ENCODE results near the gene COL28A1. TPM values are rescaled to one million over a fixed set of nuclear protein-coding genes. Genes with fewer than 3 reads are reported as not detected.

The COL28A1 gene
- total and polyA plus RNA-seq, 12 donors, result 0.35 to 8.1 (median 1.5) TPM

DNA sequence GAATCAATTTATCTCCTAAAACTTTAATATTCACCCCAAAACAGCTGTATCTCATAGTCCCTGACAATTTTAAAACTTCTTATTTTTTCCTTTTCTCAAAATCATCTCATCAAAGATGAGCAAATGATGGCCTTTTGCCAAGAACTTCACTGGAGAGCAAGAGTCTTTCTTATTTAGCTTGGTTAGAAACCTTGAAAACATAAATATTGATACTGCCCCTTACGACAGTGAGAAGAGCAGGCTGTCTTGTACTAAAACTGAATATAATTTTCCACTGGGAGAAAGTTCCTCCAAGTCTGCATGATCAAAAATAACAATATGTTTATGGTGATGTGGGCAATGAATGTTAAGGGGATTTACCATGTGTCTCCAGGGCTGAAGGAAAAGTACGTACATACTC is 109.0 kb downstream of the COL28A1 start:
- peaks cover 0 to 3% (median 0%) of the 10 kb centered on the region in 7 donors for H3K27me3 ChIP-seq
- H3K36me3 ChIP-seq, result no peaks in the 10 kb centered on the region
- no peak overlapping the region for H3K27ac ChIP-seq
- ATAC-seq, result no peak
- peaks cover 0 to 8% (median 0%) of the 10 kb centered on the region in 9 donors for H3K4me1 ChIP-seq
- H3K9me3 ChIP-seq, result no peaks in the 10 kb centered on the region
- no peak for DNase-seq
- 80 to 86% methylated on average over 2 of the region's 2 CpGs for WGBS, 2 donors
- intact Hi-C loops (cut with DNase I), result loop anchor here in 8 of 10 donors (5.0 to 10.0 kb wide), 5 partner anchors 108 to 868 kb away; partner anchors contain the start of gene COL28A1 (in 2 of the 8)
- no peak overlapping the region for H3K4me3 ChIP-seq
- no peak for TF ChIP-seq CTCF (IDR thresholded peaks at IDR 0.05)

DNA sequence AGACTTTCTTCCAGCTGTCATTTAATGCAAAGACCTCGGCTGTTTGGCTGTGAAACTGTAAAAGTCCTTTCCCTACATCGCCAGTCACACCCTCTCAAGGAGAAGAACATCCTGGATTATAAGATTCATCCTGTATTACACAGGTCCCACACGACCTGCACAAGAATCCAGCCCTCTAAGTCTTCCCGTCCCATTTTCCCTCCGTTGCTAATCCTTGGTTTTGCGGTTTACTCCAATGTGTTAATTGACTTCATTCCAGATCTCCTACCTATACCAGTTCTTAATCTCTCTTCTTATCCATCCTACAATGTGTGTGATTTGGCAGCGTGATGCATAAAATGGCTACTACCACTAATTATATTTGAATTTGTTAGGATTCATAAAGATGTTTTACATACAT is 110.4 kb downstream of the COL28A1 start:
- no peaks in the 10 kb centered on the region for H3K9me3 ChIP-seq

DNA sequence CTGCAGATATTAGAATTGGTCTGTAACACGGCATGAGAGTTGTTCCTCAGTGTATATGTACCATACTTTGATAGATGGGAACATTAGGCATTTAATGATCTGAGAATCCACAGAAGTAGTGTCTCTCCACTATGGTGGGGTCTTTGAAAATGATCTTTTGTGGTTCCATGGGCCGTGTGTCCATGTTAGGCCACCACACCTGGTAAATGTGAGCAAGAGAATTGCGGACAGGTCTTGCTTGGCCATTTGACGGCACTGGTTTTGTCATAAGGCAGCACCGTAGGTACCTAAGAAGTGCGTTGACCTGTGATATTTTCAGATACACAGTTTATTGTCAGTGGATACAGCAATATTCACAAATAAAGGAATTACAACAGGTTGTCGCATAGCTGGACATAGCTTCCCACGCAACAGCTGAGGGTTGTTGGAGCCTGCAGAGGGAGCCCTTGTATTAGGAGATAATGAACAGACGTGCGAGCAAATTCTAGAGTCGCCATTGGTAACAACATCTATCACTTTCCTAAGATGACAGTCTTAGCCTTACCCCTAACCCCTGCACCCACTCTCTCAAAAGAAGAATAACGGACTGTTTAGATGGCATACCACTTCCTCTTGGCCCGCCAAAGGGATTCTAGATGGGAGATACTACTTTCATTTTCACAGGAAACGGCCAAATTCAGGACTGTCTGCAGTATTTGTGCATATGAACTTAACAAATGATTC is 111.4 kb downstream of the COL28A1 start:
- 35 to 42% methylated on average over 14 of the region's 14 CpGs for WGBS, 2 donors
- H3K27ac ChIP-seq, result peak overlapping the region in 4 of 10 donors; percentile 10 to 48 (median 28)
- ATAC-seq (peak; percentile 69 to 89 (median 82)), DNase-seq (peak; percentile 18 to 69)
- TF ChIP-seq CTCF (IDR thresholded peaks at IDR 0.05), result peak; percentile 46 to 89 (median 77)
- peak overlapping the region in 9 of 10 donors; percentile 16 to 62 (median 52) for H3K4me3 ChIP-seq
- intact Hi-C loops (cut with DNase I), result loop anchor here in 9 of 10 donors (2.0 to 10.0 kb wide), 8 partner anchors 110 to 870 kb away; partner anchors contain the start of gene COL28A1 (in 5 of the 9)
- H3K36me3 ChIP-seq, result no peaks in the 10 kb centered on the region
- H3K27me3 ChIP-seq, result peaks cover 0 to 5% (median 0%) of the 10 kb centered on the region in 7 donors
- H3K9me3 ChIP-seq, result no peaks in the 10 kb centered on the region
- peaks cover 0 to 8% (median 0%) of the 10 kb centered on the region in 9 donors for H3K4me1 ChIP-seq

More for the DNA sequence above, 110.4 kb downstream of the COL28A1 start:
- 78 to 80% methylated on average over 7 of the region's 7 CpGs for WGBS, 2 donors
- Histone ChIP-seq H3K4me3 (no peak overlapping the region), H3K36me3 (no peaks in the 10 kb centered on the region), H3K27me3 (no peaks in the 10 kb centered on the region), H3K4me1 (peaks cover 0 to 8% (median 0%) of the 10 kb centered on the region in 9 donors), H3K27ac (no peak overlapping the region)
- no peak for TF ChIP-seq CTCF (IDR thresholded peaks at IDR 0.05)
- no peak for ATAC-seq
- intact Hi-C loops (cut with DNase I), result loop anchor here in 8 of 10 donors (2.0 to 10.0 kb wide), 7 partner anchors 109 to 869 kb away; partner anchors contain the start of gene COL28A1 (in 2 of the 8)
- no peak for DNase-seq

DNA sequence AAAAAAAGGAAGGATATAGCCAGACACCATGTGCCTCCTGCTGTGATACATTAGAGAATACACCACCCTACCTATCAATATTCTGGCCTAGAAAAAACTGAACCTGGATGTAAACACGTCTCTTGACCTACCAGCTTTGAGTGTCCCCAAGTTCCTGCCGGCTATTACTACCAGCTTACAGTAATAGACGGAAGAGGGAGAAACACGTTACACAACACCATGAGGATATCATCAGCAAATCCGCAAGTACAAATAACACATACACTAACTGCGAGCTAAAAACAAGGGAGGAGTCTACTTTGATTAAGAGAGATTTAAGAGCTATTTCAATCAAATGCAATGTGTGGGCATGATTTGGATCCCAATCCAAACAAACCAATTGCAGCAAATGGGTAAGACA is 113.0 kb downstream of the COL28A1 start:
- DNase-seq (no peak), ATAC-seq (no peak)
- intact Hi-C loops (cut with DNase I), result loop anchor here in 9 of 10 donors (5.0 to 10.0 kb wide), 6 partner anchors 112 to 872 kb away; partner anchors contain the start of gene COL28A1 (in 5 of the 9)
- H3K36me3 ChIP-seq, result no peaks in the 10 kb centered on the region
- peaks cover 0 to 5% (median 0%) of the 10 kb centered on the region in 7 donors for H3K27me3 ChIP-seq
- H3K27ac ChIP-seq, result no peak overlapping the region
- no peak overlapping the region for H3K4me3 ChIP-seq
- H3K4me1 ChIP-seq, result peaks cover 0 to 8% (median 0%) of the 10 kb centered on the region in 9 donors
- no peaks in the 10 kb centered on the region for H3K9me3 ChIP-seq
- no peak for TF ChIP-seq CTCF (IDR thresholded peaks at IDR 0.05)
- WGBS, 2 donors, result 88% methylated on average over 6 of the region's 6 CpGs

Data from heart right ventricle (tissue), 16 donors.